Cerebellar cortex (tissue), 1 donor: ENCODE results near the gene KCNMA1.
A peak's percentile ranks its signal among the peaks of the same experiment; 100 is the strongest.
"Not testable (repeated sequence)": the region's sequence is repeated elsewhere in the genome, so short reads cannot be mapped to it uniquely, and the experiment has no call there.

ENCODE experiments used
- DNase-seq: peaks from one replicate; pipeline ENCODE4 v3.0.0-alpha.2; 2015; ENCODE audit warnings: low spot score

The KCNMA1 gene

DNA sequence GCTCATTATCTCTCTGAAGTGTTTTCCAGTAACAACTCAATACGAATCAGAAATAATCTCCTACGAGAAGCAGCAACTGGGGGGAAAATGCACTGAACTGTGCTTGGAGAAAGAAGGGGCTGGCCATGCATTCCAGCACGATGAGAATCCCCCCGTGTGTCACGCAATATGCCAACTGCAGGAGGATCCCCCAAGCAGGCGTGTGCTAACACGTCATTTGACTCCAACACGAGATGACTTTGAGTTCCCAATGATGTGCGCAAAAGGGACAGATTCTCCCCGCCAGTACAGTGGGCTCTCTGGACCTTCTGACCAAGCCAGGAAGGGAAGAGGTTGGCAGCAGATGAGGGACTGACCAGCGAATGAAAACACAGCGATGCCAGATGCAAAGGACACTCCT is 105.5 kb downstream of the KCNMA1 start:
- no peak for DNase-seq

DNA sequence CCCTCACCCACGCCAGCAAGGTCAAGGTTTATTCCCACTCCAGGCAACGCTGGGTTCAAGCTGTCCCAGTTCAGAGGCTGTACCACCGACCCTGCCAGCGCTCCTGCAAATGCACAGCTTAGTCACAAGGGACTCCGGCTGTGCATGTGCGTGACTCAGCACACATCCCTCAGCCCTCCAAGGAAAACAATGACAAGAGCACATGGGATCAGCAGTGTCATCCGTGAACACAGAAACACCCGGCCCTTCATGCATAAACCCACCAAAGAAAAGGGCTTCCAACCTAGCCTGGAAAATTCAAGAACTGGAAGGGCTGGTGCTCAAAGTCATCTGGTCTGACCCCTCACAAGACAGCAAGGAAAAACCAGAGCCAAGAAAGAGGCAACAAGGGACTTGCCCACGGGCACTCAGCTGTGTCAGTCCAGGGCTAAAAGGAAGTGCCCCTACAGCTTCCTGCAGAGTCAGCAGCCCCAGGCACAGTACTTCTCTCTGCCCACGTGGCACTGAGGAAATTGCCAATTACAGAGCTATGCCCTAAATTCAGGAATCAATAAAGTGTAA is 106.1 kb downstream of the KCNMA1 start:
- peak; percentile 25 for DNase-seq

DNA sequence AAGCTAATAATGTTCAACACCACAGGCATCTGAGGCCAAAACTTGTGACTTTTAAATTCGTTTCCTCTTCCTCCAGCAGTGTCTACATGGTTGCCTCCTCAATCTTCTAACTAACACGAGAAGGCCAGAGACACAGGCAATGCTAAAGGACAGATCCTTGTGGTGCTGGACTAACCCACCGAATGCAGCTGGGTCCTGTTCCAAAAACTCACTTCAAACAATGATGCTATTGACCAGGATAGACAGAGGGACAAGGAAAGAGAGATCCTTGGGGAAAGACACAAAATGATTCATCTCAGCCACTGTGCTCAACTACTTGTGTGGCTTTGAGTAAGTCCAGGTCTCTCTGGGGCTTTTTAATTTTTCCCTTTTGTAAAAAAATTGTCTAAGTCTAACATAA is 107.6 kb downstream of the KCNMA1 start:
- DNase-seq = no peak

DNA sequence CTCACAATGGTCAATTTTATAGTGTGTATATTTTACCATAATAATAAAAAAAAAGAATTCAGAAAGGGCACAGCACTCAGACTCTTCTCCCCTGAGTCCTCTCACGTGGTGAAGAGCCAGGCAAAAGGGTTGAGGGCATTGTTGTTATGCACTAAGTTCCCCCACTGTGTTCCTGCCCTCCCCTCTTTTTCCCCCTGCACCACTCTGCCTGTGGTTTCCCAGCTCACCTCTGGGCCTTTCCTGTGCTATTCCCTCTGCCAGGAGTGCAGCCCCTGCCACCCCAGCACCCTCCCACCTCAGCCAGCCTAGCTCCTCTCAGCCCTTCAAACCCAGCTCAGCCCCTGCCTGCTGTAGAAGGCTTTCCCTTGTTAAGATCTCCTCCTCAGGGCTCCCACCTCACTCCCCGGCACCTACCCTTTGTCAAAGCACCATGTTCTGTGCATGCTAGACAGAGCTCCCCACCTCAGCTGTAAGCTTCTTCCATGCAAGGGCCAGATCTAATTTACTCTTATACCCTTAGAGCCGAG is 108.5 kb downstream of the KCNMA1 start:
- no peak for DNase-seq

DNA sequence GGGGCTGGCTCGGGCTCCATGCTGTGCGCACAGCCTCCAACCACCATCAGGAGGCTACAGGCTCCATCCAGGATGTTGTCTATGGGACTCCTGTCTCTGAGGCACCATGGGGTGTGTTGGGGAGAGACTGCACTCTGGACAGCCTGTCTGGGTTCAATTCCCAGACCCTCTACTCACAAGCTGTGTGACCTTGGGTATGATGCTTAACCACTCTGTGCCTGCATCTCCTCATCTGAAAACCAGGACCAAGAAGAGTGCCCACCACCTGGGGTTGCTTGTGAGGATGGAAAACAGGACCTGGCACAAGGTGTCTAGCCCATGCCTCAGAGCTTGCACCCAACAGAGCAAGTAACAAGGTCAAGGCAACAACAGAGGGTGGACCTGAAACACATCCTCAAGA is 109.8 kb downstream of the KCNMA1 start:
- no peak for DNase-seq

DNA sequence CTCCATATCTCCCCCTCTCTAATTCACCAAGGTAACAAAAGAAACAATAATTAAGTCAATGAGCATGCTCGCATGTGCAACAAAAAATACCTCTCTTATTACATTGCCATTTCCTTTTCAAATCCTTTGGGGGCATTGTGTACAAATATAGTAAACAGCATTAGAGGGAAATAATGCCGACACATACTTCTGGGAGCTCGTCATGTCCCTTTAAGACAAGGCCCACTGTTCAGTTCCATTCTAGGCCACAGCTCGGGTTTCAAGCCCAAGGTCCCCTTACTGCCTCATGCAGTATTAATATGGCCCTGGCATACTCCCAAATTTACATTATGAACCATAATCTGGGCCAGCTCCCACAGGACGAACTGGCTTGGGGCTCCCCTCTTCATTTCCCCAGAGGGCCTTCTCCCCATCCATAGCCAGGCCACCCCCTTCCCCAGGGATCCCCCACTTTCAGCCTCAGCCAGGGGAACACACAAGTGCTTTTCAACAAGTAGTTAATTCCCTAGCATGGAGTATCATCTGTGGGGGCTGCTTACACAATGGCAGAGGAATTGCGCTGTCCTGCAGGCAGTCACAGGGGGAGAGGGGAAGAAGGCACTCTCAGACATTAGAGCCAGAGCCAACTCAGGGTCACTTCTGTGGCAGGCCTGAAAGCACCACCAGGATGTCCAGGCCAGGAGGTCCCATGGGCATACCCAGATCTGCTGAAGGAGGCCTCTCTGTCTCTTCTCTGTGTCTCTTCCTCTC is 110.6 kb downstream of the KCNMA1 start:
- DNase-seq = no peak

DNA sequence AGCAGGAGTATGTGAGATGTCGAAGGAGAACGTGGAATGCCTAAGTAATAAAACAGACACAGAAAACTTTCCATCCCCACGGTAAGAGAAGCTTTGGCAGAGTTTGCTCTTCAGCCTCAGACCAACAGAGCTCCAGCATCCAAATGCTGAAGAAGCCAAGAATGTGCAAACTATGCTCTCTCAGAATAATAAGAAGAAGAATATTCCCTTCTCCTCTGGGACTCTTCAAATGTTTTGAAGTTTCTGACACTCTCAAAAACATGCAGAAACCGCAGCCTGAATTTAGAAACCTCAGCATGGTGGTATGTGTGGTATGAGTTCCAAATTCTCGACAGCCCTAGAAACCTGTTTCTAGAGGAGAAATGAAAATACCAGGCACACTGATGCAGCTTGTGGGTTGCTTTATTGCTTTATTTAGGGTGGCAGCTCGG is 113.3 kb downstream of the KCNMA1 start:
- no peak for DNase-seq

DNA sequence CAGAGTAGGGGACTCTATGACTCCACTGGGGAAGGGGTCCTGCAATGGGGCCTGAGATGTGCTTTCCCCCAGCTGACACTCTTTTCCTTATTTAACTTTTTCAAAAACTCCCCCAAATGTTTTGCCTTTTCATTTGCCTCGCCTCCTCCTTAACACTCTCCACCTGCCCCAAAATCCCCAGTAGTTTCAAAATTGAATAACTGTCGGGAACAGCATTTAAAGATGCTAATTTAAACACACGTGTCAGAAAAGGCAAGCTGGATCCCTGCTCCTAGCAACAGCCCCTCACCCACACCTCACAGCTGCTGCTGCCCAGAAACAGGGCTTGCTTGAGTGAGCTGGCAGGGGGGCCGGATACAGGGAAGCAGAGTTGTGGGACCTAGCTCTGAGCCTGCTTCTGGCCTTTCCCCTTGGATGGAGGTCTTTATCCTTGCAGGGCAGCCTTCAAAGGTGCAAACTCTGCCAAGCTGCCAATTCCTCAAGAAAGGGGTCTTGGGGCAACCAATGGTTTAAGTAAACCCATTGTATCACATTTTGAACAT is 115.3 kb downstream of the KCNMA1 start:
- DNase-seq = no peak

DNA sequence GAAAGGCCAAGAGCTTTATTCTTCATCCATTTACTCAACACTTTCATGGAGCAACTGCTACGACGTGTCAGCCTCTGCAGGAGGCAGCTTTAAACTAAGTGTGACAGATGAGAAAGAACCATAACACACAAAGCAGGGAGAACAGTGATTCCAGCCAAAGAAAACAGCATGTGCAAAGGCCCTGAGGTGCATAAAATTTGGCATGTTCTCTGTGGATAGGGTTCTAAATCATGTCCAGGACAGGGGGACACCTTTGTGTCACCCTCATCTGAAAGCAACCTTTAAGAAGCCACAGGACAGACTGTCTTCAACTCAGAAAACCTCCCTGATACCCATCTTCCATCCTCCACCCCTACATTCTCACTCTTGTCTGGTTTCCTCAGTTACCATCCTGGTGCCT is 116.6 kb downstream of the KCNMA1 start:
- DNase-seq = no peak

DNA sequence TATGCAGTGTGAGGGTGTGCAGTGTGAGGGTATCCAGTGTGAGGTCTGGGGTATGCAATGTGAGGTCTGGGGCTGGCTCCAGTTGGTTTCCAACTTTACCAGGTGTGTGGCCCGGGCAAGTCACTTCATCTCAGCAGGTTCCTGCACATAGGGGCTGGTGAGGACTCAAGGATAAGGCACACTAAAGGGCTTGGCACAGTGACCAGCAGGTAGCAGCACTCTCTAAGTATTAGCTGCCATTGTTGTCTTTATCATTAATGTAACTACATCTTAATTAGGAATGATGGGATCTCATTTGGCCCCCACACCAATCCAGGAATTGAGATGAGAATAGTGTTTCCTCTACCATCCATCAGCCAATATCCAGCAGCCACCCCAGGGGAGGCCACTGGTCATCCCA is 117.3 kb downstream of the KCNMA1 start:
- DNase-seq = no peak

DNA sequence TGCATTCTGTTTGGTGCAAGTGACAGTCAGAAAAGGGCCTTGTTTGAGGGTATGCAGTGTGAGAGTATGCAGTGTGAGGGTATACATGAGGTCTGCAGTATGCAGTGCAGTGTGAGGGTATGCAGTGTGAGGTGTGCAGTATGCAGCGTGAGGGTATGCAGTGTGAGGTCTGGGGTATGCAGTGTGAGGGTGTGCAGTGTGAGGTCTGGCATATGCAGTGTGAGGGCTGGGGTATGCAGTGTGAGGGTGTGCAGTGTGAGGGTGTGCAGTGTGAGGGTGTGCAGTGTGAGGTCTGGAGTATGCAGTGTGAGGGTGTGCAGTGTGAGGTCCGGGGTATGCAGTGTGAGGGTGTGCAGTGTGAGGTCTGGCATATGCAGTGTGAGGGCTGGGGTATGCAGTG is 117.8 kb downstream of the KCNMA1 start:
- DNase-seq = not testable (repeated sequence)

DNA sequence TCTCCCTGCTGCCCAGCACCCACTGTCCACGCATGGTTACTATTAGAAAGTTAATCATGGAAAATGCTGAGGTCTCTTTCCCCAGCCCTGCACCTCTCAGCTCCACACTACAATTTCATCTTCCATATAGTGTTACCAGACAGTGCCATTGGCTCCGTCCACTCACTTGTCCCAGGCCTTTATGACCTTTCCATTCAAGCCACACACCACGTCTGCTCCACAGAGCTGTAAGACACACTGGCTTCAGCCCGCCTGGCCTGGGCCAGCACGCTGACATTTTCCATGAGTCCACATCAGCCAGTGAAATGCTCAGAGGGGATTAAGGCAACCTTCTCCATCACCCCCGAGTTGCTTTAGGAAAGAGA is 118.7 kb downstream of the KCNMA1 start:
- no peak for DNase-seq

DNA sequence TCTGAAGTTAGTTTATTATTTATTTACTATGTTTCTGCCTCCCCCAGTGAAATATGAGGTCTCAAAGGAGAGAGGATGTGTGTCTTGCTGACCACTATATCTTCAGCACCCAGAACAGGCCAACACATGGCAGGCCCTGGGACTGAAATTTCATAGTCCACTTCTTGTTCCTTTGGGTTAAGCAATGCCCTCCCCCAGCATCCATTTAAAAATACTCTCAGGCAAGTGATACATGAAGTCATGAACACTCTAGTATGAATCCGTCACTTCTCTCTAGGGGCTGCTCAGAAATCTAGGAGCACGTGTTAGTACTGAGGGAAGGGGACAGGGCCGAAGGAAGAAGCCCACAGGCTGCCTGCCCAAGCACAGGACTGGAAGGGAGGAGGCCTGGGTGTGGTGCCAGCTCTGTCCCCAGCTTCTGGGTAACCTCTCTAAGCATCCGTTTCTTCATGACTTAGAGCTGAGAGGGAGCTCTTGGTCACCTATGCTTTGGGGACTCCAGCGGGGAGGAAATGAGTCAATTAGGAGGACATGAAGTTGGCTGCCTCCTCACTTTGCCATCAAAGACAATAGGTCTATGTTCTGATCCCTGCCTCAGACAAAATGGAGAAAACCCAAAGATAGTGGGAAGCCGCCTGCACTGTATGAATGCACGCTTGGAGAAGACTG is 119.2 kb downstream of the KCNMA1 start:
- DNase-seq = no peak

DNA sequence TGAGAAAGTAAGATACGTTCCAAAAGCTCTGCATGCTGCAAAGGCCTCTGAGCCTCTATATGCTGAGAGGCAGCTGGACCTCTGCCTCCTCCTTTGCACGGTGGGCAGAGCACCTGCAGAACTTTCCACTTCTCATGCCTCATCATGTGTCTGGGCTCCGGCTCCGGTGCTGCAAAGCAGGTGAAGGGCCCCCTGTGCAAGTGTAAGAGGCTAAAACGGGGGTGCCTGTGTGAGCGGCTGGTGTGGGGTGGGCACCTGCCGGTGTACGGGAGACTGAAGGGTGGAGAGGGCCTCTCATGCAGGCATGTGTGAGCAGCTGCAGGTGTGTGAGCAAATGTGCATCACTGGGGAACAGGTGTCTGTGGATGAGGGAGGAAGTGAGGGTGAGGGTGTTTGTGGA is 121.0 kb downstream of the KCNMA1 start:
- DNase-seq = no peak

DNA sequence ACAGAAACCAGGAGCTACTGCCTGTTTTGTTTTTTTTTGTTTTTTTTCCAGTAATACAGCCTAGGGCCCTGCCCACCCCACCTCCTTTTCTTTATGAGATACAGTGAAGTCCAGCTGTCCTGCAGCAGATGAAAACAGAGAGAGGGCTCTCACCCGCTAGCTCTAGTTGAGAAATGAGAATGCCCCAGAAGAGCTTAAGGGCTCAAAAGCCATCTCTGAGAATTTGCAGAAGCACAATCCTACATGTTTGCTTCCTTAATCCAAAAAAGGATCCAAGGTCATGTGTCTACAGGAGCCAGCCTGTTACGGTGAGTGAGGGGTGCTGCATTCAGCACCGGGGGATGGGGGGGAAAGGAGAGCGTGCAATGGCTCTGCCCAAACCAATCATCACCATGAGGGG is 122.7 kb downstream of the KCNMA1 start:
- DNase-seq = no peak

DNA sequence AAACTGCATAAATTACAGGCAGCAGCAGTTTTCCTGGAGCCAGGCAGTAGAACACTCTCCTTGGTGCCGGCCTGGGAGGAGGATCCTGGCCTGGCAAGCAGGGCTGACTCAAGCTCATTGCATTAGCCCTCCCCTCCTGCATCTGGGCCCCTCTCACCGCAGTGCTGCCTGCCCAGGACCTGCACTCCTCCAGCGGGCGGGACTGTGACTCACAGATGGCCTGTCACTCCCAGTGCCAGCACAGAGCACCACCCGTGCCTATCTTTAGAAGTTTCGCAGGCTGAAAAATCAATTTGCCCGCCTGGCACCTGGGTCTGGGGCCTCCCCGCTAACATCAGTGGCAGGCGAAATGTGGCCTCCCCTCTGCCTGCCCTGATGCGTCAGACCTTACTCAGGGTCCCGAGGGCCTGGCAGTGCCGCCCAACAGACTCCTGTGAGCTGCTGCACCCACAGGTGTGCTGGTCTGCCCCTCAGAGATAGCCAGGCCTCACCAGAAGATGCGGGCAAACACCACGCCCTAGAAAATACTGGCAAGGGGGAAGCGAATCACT is 123.8 kb downstream of the KCNMA1 start:
- DNase-seq = peak; percentile 13

DNA sequence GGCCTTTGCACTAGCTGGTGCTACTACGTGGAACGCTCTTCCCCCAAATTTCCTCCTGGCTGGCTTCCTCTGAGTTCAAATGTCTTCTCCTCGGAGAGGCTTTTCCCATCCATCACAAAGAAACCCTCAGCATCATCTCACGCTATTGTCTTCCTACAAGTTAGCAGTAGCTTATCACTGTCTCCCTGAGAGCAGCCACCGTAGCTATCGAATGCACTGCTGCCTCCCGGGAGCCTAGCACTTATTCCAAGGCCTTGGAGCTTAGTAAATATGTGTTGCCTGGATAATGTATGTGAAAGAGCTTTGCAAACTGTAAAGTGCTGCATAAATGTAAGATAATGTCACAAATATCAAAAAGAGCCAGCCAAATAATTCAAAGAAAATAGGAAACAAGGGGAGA is 124.4 kb downstream of the KCNMA1 start:
- DNase-seq = no peak

DNA sequence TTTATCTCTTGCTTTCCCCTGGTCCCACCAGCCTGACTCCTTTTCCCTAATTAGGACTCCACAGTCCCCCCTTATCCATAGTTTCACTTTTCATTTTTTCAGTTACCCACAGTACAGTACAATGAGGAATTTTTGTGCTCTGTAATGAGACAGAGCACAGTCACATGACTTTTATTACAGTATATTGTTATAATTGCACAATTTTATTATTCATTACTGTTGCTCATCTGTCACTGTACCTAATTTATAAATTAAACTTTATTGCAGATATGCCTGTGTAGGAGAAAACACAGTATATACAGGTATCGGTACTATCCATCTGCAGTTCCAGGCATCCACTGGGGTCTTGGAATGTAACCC is 125.4 kb downstream of the KCNMA1 start:
- no peak for DNase-seq

DNA sequence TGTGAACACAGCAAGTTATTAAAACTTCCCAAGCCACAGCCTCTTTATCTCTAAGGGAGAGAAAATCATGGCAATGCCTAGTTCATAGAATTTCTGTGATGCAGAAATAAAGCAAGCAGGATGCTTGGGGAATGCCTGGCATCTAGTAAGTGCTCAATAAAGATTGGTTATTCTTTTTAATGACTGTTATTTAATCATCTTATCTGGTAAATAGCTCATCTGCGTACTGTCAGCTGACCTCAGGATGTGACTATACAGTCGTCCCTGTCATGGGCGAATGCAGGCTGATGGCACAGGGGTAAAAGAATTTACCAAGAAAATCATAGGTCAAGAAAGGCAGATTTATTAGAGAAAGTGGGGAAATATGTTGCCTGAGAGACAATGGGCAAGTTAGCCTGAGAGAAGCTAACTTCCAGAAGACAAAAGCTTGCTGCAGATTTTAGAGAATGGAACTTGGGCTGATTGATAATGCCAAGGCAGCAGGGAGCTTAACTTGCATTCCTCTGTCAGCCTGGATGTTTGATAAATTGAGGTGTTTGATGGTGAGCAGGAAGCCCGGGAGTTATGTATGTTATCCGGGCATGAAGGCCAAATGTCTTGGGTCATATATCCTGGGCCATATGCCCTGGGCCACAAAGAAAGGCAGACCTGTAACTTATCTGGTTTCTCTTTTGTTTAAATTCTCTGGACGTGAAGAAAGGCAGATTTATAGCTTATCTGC is 126.0 kb downstream of the KCNMA1 start:
- DNase-seq = no peak

DNA sequence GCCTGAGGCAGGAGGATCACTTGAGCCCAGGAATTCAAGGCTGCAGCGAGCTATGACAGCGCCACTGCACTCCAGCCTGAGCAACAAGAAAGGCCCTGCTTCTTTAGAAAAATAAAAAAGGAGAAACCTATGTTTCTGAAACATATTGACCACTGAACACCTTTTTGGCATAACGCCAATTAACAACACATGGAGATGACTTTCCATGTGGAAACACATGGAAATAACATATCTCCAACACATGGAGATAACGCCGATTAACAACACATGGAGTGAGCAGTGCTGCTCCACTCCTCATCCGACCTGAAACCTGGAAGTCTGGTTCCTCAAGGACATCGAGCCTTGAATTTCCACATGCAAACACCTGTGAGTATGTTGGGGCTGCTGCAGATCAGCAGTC is 126.9 kb downstream of the KCNMA1 start:
- DNase-seq = no peak

DNA sequence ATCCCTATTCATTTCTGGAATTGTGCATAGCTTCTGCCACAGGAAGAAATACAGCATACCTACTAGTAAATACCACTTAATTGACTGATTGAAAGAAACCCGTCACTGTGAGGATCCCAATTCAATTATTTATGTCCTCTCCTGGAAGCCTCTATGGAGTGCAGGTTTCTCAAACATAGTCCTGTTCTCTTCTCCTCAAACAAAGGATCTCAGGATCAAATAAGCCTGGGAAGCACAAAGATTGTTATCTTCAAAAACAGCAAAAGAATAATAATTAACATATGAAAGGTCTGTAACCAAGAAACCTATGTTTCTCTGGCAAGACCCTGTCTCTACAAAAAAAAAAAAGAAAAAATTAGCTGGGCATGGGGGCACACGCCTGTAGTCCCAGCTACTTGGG is 127.3 kb downstream of the KCNMA1 start:
- no peak for DNase-seq

DNA sequence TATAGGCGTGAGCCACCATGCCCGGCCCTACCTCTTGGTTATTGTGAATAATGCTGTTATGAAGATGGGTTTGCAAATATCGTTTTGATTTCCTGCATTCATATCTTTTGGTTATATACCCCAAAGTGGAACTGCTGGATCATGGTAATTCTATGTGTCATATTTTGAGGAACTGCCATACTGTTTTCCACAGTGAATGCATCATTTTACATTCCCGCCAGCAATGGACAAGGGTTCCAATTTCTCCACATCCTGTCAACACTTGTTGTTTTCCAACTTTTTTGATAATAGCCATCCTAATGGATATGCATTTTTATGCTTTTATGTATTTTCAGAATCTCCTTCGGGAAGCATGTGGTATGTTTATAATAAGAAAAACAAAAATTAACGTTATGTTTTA is 128.2 kb downstream of the KCNMA1 start:
- no peak for DNase-seq
